ENCODE results near the gene CCNJ. TPM values are rescaled to one million over a fixed set of nuclear protein-coding genes. Genes with fewer than 3 reads are reported as not detected.
"Not testable (repeated sequence)": the region's sequence is repeated elsewhere in the genome, so short reads cannot be mapped to it uniquely, and the experiment has no call there.

Gene CCNJ, protein sequence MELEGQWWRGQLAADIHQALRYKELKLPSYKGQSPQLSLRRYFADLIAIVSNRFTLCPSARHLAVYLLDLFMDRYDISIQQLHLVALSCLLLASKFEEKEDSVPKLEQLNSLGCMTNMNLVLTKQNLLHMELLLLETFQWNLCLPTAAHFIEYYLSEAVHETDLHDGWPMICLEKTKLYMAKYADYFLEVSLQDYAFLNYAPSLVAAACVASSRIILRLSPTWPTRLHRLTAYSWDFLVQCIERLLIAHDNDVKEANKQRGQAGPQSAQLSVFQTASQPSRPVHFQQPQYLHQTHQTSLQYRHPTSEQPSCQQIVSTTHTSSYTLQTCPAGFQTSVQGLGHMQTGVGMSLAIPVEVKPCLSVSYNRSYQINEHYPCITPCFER
- total RNA-seq, result 1 to 10 TPM; 4.0 to 4.6 TPM

GRCh38 chr10:96043033-96043892, at the start of gene CCNJ:
CCNJ (plus strand) TSS chr10:96043583; CDS start chr10:96044394, 811 bp downstream.
- ChIA-PET POLR2A (interaction anchor here (0.7 to 3.4 kb wide), 3 partner anchors 33 to 87 kb away, joined by 3 to 17 read pairs (median 4); partner anchors contain the start of gene ZNF518A), CTCF (interaction anchor here (1.0 to 1.4 kb wide), 2 partner anchors 11 to 26 kb away, joined by 3 to 4 read pairs; no protein-coding TSS in a partner anchor)
- DNase-seq, result peak; percentile 87
- Mint-ChIP-seq H3K27ac (peak within 1 kb of the TSS; percentile 86), H3K9me3 (no peaks in the 10 kb centered on the region), H3K4me1 (ENCODE audit: low read depth) (peaks cover 35% of the 10 kb centered on the region), H3K36me3 (ENCODE audit: low read depth) (peaks cover 27% of the 10 kb centered on the region), H3K4me3 (peak within 1 kb of the TSS; percentile 90), H3K27me3 (no peaks in the 10 kb centered on the region)
- ATAC-seq, result peak; percentile 93
- intact Hi-C loops (cut with micrococcal nuclease), result loop anchor here (10.0 kb wide), 1 partner anchor 92 kb away; the partner anchor contains the start of gene ZNF518A
- no peak for TF ChIP-seq CTCF (IDR thresholded peaks at IDR 0.05)

GRCh38 chr10:95994376-95994775, 49.0 kb upstream of the CCNJ start:
- H3K4me3 Mint-ChIP-seq; CTCF ChIA-PET; DNase-seq; H3K27ac Mint-ChIP-seq; H3K36me3 Mint-ChIP-seq (ENCODE audit: low read depth); ATAC-seq; H3K4me1 Mint-ChIP-seq (ENCODE audit: low read depth); POLR2A ChIA-PET; intact Hi-C loops (cut with micrococcal nuclease); H3K27me3 Mint-ChIP-seq; H3K9me3 Mint-ChIP-seq: not testable (repeated sequence)

DNA sequence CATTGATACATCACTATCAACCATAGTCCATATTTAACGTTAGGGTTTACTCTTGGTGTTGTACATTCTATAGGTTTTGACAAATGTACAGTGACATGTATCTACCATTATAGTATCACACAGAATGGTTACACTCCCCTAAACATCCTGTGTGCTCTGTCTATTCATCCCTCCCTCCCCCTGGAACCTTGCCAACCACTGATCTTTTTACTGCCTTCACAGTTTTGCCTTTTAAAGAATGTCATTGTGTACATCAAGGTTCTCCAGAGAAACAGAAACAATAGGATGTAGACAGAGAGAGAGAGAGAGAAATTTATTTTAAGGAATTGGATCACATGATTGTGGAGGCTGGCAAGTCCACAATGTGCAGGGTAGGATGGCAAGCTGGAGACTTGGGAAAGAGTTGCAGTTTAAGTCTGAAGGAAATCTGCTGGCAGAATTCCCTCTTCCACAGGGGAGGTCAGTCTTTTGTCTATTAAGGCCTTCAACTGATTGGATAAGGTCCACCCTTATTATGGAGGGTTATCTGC, 45.1 kb upstream of the CCNJ start:
- no peak overlapping the region for H3K4me3 Mint-ChIP-seq
- no peaks in the 10 kb centered on the region for H3K36me3 Mint-ChIP-seq (ENCODE audit: low read depth)
- no peak for TF ChIP-seq CTCF (IDR thresholded peaks at IDR 0.05)
- POLR2A ChIA-PET, result no interaction called here
- ATAC-seq (no peak), DNase-seq (no peak)
- no peaks in the 10 kb centered on the region for H3K9me3 Mint-ChIP-seq
- no peaks in the 10 kb centered on the region for H3K27me3 Mint-ChIP-seq
- H3K4me1 Mint-ChIP-seq (ENCODE audit: low read depth), result no peaks in the 10 kb centered on the region
- no peak overlapping the region for H3K27ac Mint-ChIP-seq
- intact Hi-C loops (cut with micrococcal nuclease), result no loop called here
- CTCF ChIA-PET, result interaction anchor here (1.9 kb wide), 1 partner anchor 19 kb away, joined by 4 read pairs; no protein-coding TSS in a partner anchor

DNA sequence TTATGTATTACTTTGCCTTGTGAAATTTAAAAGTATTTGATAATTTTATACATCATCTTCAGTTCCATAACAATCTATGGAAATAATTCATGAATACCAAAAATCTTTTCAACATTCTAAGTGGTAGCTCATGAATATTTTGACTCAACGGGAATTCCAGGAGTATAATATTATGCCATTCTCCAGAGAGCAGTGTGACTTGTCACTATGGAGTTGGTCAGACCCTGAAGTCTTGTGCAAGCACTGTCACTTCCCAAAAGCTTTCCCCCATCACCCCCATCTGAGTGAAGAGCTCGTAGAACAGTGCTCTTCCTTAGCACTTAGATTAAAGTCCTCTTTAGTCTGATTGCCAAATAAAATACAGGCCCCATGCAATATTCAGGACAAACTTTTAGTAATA, 29.4 kb upstream of the CCNJ start:
- intact Hi-C loops (cut with micrococcal nuclease), result loop anchor here (10.0 kb wide), 1 partner anchor 281 kb away; no protein-coding TSS in a partner anchor
- POLR2A ChIA-PET, result interaction anchor here (0.8 kb wide), 1 partner anchor 309 kb away, joined by 3 read pairs; no protein-coding TSS in a partner anchor
- no peak for TF ChIP-seq CTCF (IDR thresholded peaks at IDR 0.05)
- Mint-ChIP-seq H3K27ac (no peak overlapping the region), H3K9me3 (no peaks in the 10 kb centered on the region), H3K36me3 (ENCODE audit: low read depth) (no peaks in the 10 kb centered on the region), H3K4me3 (no peak overlapping the region), H3K27me3 (no peaks in the 10 kb centered on the region), H3K4me1 (ENCODE audit: low read depth) (no peaks in the 10 kb centered on the region)
- DNase-seq (no peak), ATAC-seq (no peak)
- CTCF ChIA-PET, result interaction anchor here (1.2 to 1.9 kb wide), 3 partner anchors 278 to 327 kb away, joined by 3 to 4 read pairs (median 4); partner anchors contain the start of gene TCTN3
